GM23248 (cell line): ENCODE measurements around the gene CASZ1.

Experiments
- EZH2 ChIP-seq: fragments of 200-600 bp; sonication (generic); IDR thresholded peaks from 2 replicates; pipeline ENCODE4 v1.6.1; 2018; ENCODE audit warnings: antibody characterized with exemption, mild to moderate bottlenecking; ENCODE audit not compliant: insufficient read depth, poor library complexity, severe bottlenecking
- EZH2phosphoT487 ChIP-seq: fragments of 200-600 bp; sonication (generic); IDR thresholded peaks from 2 replicates; pipeline ENCODE4 v1.6.1; 2018; ENCODE audit warnings: antibody characterized with exemption, moderate library complexity, mild to moderate bottlenecking, low read depth; ENCODE audit not compliant: insufficient read depth

DNA sequence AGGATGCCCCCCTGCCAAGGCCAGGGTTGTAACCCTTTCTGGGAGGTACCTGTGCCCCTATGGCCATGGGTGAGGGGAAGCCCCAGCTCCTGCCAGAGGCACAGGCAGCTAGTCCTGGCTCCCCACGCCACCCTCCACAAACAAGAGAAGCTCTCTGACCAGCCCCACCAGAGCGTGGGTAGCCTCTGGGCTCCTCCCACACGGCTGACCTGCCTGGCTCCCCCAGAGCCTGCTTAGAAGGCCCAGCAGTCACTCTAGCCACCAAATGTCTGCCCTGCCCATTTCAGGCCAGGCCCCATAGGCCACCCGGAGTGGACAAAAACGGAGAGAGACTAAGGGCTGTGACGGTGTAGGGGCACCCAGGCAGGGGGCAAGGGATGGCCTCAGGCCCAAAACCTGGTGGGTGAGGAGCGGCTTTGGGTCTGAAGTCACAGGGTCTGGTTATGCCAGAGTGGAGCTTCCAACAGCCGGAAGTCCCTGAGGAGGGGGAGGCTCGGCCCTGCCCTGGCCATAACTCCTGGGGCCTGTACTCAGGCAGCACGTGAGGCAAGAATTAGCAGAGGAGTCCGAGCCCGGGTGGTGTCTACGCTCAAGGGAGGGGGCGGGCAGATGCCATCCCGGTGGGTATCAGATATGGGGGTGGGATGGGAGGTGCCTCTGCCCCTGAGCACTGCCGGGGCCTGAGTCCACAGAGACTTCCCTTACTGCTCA lies 155.4 kb downstream of the CASZ1 start:
- no peak for TF ChIP-seq EZH2
- TF ChIP-seq EZH2phosphoT487 = no peak
